NCI-H2171 (cell line): ENCODE measurements around the gene GPRASP3.
"Not testable (repeated sequence)": the region's sequence is repeated elsewhere in the genome, so short reads cannot be mapped to it uniquely, and the experiment has no call there.

ENCODE experiments used
- DNase-seq: peaks from one replicate; lab custom pipeline; 2025; lab: John Stamatoyannopoulos, UW

Gene GPRASP3

DNA sequence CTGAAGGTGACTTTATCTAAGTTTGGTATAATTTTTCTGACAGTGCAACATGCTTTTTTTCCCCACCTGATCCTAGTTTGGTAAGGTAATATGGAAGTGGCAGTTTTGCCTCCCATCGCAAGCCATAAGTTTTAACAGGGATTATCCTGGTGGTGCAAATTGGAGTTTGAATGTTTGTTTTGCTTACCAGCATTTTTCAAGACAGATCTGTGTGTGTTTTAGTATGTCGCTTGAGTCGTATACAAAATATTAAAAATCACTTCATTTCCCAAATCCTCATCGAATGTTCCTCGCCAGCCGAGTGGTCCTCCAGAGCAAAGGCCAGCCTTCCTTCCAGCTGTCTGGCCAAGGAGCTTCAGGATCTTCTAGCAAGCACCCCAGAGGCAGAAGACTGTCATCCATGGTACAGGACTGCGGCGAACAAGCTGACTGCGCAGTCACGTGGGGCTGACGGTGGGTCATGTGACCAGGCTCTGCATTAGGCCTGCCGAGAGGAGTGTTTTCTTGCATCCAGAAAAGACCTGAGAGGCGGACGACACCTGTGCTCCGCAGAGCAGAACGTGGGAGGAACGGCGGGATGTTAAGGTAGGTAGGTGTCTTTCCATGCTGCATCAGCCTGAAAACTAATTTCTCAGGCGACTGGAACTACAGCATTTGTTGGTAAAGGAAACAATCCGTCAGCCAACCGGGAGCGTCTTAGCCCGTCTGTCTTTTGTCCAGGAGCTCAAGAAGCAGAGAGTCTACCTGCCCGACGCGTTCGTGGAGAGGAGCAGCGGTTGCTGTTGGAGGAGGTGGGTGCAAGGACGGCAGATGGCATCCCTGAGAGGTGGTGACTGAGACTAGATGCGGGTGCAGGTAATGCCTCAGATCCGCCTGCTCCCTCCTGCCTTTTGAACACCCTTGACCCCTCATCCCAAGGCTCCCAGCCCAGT is at the start of gene GPRASP3:
Gene GPRASP3 (plus strand): TSS at position 507 of the 932 bp plus-strand sequence. CDS start 28,253 bp downstream, outside the sequence.
- peak; percentile 24 for DNase-seq

DNA sequence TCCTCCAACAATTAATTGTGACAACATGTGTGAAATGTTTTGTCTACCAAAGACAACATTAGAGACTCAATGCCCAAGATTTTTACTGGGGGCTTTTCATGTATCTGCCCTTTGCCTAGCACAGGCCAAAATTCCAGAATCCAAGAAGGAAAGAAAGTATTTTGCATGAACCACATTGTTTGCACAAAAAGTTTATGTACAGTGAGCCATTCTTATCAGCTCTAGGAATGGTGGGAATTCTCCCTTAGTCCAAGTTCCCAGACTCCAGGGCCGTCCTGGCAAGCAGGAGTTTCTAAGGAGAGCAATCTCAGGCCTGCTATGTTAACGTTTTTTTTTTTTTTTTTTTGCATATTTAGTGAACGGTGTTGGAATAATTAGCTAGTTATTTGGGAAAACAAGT is 47.7 kb upstream of the GPRASP3 start:
- no peak for DNase-seq

GRCh38 chrX:102677479-102677878 is 43.1 kb upstream of the GPRASP3 start:
- DNase-seq = not testable (repeated sequence)

GRCh38 chrX:102684772-102685520 is 35.6 kb upstream of the GPRASP3 start:
- DNase-seq = no peak

GRCh38 chrX:102694749-102695148 is 25.8 kb upstream of the GPRASP3 start:
- DNase-seq = no peak

- DNase-seq = no peak
These were observed 24.2 kb upstream of the GPRASP3 start for GRCh38 chrX:102696306-102696705.

- DNase-seq = no peak
These were observed 23.0 kb upstream of the GPRASP3 start for GRCh38 chrX:102697494-102697893.

DNA sequence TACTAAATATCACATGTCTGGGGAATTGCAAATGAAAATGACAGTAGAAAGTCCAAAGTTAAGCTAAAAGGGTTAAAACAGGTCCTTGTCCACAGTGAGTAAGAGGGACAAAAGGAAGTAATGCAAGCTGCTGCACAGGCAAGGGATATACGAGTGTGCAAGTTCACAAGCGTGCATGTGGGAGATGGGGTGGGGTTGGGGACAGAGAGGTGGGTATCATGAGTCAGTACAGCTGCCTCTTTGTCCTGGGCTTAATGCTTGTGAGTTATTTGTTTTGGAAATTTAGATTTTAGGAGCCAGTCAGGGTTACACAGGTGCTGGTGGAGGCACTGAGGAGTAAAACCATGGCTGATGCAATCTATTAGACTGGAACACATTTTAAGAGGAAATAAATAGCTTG is 11.6 kb upstream of the GPRASP3 start:
- DNase-seq = no peak

- no peak for DNase-seq
These were observed 8.7 kb upstream of the GPRASP3 start for GRCh38 chrX:102711872-102712215.

- DNase-seq = peak; percentile 1
These were observed 8.2 kb upstream of the GPRASP3 start, which contains the start of gene GPRASP2 for GRCh38 chrX:102712216-102712966. TSS of gene GPRASP2 (plus strand) at chrX:102712448. CDS start at chrX:102714870, 2,422 bp downstream.

DNA sequence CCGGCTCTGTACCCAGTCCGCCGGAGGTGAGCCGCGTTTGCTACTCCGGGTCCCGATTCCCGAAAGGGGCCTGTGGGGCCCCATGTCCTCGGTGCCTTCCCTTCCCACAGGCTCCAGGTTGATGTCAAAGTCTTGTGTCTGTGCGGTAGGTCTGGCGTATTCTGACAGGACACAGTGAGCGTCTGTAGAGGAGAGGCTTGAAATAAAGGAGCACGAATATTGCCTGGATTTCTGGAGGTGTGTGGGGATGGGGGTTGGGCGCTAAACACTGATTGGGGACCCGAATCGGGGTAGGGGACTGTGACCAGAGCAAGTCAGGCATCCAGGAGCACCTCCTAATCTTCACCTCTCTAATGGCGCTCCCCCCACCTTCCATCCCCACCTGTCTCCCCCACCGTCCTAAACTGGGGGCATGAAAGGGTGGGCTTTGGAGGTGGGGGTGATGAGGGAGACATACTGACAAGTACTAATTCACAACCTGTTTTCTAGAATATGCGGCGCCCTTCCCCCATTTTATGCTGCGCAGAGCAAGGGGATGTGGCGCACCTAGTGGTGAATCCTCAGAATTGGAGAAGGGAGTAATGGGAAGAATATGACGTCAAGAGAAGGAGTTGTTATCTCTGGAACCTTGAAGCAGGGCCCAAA is 7.4 kb upstream of the GPRASP3 start:
- DNase-seq = peak; percentile 2

DNA sequence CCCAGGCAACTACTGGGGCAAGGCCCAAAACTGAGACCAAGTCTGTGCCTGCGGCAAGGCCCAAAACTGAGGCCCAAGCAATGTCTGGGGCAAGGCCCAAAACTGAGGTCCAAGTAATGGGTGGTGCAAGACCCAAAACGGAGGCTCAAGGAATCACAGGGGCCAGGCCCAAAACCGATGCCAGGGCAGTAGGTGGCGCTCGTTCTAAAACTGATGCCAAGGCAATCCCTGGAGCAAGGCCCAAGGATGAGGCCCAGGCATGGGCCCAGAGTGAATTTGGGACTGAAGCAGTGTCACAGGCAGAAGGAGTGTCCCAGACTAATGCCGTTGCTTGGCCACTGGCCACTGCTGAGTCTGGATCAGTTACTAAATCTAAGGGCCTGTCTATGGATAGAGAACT is 5.5 kb upstream of the GPRASP3 start:
- DNase-seq = no peak

DNA sequence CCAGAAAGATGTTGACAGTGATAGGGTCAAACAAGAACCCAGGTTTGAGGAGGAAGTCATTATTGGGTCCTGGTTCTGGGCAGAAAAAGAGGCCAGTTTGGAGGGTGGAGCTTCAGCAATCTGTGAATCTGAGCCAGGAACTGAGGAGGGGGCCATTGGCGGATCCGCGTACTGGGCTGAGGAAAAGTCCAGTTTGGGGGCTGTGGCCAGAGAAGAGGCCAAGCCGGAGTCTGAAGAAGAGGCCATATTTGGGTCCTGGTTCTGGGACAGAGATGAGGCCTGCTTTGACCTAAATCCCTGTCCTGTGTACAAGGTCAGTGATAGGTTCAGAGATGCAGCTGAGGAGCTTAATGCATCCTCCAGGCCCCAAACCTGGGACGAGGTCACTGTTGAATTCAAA is 4.6 kb upstream of the GPRASP3 start:
- DNase-seq = no peak

GRCh38 chrX:102721169-102721506 is 595 bp downstream of the GPRASP3 start:
- not testable (repeated sequence) for DNase-seq

DNA sequence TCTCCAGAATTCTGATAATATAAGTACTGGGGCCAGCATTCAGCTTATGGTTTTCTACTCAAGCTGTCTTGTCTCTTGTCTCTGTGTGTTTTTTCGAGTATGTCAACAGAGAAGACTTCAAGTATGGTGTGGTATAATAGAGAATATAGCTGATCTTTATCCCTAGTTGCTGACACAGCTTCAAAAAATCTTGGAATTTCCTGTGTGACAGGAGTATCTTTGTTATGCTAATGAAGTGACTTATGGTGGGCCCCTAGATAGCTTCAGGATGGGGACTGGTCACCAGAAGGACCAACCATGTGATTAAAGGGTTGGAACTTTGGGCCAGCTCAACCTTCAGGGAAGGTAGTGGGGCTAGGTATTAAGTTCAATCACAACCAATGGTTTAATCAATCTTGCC is 2.9 kb downstream of the GPRASP3 start:
- no peak for DNase-seq

GRCh38 chrX:102727761-102728160 is 7.2 kb downstream of the GPRASP3 start:
- no peak for DNase-seq

- DNase-seq = no peak
These were observed 8.1 kb downstream of the GPRASP3 start for GRCh38 chrX:102728646-102729045.

- peak; percentile 55 for DNase-seq
These were observed 19.1 kb downstream of the GPRASP3 start for GRCh38 chrX:102739657-102740056.

DNA sequence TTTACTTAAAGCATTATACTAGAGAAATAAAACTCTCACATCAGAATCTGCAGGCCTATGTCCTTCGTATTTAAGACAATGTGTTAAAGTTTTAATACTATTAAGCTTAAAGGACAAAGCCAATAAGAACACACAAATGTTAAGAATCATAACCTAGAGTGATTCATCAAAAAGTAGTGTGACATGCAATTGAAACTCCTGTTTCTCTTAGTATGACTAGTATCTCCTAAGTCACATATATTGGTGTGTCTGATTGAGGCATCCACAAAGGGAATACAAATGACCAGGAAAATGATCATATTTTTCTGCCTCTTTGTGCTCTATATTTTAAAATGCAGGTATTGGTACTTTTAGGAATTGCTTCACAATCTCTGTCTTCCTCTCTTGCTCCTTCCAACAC is 23.8 kb downstream of the GPRASP3 start:
- DNase-seq = no peak

GRCh38 chrX:102745513-102745856 is 24.9 kb downstream of the GPRASP3 start:
- DNase-seq = no peak

DNA sequence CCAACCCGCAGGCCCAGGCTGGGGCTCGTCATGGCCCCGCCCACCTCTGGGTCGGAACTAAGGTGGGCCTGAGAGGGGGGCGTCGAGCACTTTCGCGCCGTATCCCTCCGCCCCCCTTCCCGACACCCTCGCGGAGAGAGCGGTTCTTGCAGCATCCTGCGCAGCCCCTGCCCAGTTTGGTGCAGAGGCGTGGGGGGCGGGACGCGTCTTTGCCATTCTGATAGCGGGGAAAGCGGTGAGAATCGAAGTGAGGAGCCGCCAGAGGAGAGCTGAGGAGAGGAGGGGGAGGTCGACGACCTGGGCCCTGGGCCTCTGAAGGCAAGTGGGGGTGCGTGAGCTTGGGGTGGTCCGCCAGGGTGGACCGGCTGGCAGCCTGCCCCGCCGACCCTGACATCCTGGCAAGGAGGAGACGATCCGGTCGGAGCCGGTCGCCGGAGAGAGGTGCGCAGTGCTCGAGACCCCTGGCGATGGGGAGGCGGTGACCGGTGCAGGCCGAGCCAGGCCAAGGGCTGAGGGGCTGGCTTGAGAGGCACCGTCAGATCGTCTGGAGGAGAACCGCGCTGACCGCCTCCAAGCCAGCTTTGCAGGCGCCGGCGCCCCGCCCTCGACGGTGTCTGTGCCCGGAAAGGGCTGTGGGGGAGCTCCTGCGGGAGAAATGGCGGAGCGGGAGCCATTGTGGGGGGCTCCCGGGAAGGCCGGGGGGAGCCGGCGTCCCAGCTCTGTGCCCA is 25.5 kb downstream of the GPRASP3 start:
- no peak for DNase-seq
